Measurements from ENCODE around the gene BLM.

GRCh38 chr15:90859234-90860131 is 142.3 kb downstream of the BLM start:
- TF ChIP-seq EZH2phosphoT487 (IDR thresholded peaks at IDR 0.05; ENCODE audit: insufficient read depth, low read depth) = no peak
- no peak for TF ChIP-seq EZH2 (IDR thresholded peaks at IDR 0.05; ENCODE audit: insufficient read depth, poor library complexity, severe bottlenecking)

Data from GM23248 (cell line).